NCI-H2081 treated with DMSO at 0.1 percent for 48 hours (cell line): Measurements from ENCODE around the gene PHTF1.
"Not testable (repeated sequence)": the region's sequence is repeated elsewhere in the genome, so short reads cannot be mapped to it uniquely, and the experiment has no call there.

Experiments used
- DNase-seq: peaks from one replicate; lab custom pipeline; 2025; lab: John Stamatoyannopoulos, UW

Gene PHTF1

GRCh38 chr1:113718621-113719020, 40.7 kb downstream of the PHTF1 start:
- not testable (repeated sequence) for DNase-seq

- not testable (repeated sequence) for DNase-seq
Observed at GRCh38 chr1:113717506-113717905, 41.8 kb downstream of the PHTF1 start.

GRCh38 chr1:113714606-113715269, 44.5 kb downstream of the PHTF1 start:
- DNase-seq, result no peak

- DNase-seq, result no peak
Observed at GRCh38 chr1:113701429-113701828, 57.9 kb downstream of the PHTF1 start.

GRCh38 chr1:113694910-113695309, 64.4 kb downstream of the PHTF1 start:
- no peak for DNase-seq

- DNase-seq, result no peak
Observed at GRCh38 chr1:113692824-113693431, 66.4 kb downstream of the PHTF1 start.

- no peak for DNase-seq
Observed at GRCh38 chr1:113692342-113692741, 66.9 kb downstream of the PHTF1 start.

- no peak for DNase-seq
Observed at GRCh38 chr1:113691184-113691583, 68.1 kb downstream of the PHTF1 start.

GRCh38 chr1:113686891-113687618, 72.2 kb downstream of the PHTF1 start:
- no peak for DNase-seq

- no peak for DNase-seq
Observed at GRCh38 chr1:113684153-113684541, 75.1 kb downstream of the PHTF1 start.

- no peak for DNase-seq
Observed at GRCh38 chr1:113683384-113684152, 75.7 kb downstream of the PHTF1 start.

GRCh38 chr1:113681596-113682337, 77.5 kb downstream of the PHTF1 start:
- DNase-seq, result no peak

- no peak for DNase-seq
Observed at GRCh38 chr1:113678159-113678469, 81.2 kb downstream of the PHTF1 start.

GRCh38 chr1:113677250-113678158, 81.8 kb downstream of the PHTF1 start:
- DNase-seq, result no peak

- DNase-seq, result no peak
Observed at GRCh38 chr1:113676524-113676923, 82.8 kb downstream of the PHTF1 start.

GRCh38 chr1:113675302-113675701, 84.0 kb downstream of the PHTF1 start:
- DNase-seq, result no peak

- no peak for DNase-seq
Observed at GRCh38 chr1:113674591-113674990, 84.7 kb downstream of the PHTF1 start.

GRCh38 chr1:113672491-113672890, 86.8 kb downstream of the PHTF1 start:
- DNase-seq, result no peak

GRCh38 chr1:113670650-113671049, 88.6 kb downstream of the PHTF1 start:
- DNase-seq, result no peak

- DNase-seq, result no peak
Observed at GRCh38 chr1:113669988-113670387, 89.3 kb downstream of the PHTF1 start.

- DNase-seq, result no peak
Observed at GRCh38 chr1:113666126-113666525, 93.2 kb downstream of the PHTF1 start.
